ENCODE results near the gene TGIF1. TPM values are rescaled to one million over a fixed set of nuclear protein-coding genes. Genes with fewer than 3 reads are reported as not detected.

TGIF1 gene
- total and polyA plus RNA-seq, 8 donors: 12.8 to 40.7 (median 18.3) TPM

DNA sequence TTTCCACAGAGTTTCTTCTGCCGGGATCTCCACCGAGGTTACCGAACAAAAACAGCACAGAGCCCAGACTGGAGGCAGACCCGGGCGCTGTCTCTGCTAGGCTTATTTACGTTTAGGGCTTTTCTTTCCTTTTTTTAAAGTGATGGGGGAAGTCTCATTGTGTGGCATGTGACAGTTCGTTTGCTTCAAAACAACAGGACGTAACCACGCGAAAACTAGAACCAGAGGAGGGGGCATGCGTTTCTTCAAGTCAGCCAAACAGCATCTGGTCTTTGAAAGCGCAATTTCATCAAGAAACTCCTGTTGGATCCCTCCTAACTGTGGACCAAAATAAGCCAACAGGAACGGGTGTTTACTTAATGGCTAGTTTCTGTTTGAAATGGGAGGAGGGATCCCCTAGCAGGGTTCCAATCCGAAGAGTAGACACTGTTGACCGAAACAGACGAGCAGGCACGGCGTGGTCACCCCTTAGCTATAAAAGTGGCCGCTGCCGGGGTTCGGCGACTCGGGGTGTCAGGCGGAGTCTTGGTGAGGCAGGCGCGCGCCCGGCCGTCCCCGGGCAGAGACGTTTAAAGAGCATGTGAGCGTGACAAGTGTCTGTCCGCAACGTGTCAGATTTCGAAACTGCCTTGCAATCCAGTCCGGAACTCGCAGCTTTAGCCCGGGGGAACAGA lies 997 bp upstream of the TGIF1 start:
- TF ChIP-seq, protein P1, sequence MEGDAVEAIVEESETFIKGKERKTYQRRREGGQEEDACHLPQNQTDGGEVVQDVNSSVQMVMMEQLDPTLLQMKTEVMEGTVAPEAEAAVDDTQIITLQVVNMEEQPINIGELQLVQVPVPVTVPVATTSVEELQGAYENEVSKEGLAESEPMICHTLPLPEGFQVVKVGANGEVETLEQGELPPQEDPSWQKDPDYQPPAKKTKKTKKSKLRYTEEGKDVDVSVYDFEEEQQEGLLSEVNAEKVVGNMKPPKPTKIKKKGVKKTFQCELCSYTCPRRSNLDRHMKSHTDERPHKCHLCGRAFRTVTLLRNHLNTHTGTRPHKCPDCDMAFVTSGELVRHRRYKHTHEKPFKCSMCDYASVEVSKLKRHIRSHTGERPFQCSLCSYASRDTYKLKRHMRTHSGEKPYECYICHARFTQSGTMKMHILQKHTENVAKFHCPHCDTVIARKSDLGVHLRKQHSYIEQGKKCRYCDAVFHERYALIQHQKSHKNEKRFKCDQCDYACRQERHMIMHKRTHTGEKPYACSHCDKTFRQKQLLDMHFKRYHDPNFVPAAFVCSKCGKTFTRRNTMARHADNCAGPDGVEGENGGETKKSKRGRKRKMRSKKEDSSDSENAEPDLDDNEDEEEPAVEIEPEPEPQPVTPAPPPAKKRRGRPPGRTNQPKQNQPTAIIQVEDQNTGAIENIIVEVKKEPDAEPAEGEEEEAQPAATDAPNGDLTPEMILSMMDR (IDR thresholded peaks at IDR 0.05): no peak

DNA sequence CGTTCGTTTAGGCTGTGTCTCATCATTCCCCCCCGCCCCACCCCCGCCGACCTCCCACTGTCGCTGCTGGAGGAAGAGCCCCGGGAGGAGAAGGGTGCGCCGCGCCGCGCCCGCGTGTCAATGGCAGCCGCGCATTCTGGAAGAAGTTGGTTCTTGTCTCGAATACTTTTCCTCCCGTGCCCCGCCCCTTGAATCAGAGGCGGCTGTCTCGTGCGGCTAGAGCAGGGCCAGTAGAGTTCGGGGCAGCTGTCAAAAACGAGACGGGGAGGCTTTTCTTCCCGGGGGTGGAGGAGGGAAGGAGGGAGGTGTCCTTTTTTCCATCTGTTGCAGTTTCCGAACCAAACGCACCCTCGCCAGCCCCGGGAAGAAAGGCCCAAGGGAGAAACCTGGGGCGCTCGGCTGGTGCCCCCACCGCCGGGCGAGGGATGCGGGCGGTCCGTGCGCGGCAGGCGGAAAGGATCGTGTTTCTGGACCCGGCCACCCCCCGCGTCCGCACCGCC lies 410 bp upstream of the TGIF1 start:
- DNase-seq (peak; percentile 74 to 83 (median 77)), FAIRE-seq (no peak), ATAC-seq (peak; percentile 1 to 7 (median 6))
- H3K4me1 ChIP-seq: peaks cover 7 to 13% (median 11%) of the 10 kb centered on the region in 3 donors
- peak overlapping the region; percentile 78 to 90 (median 80) for H3K4me3 ChIP-seq
- H3K36me3 ChIP-seq: no peaks in the 10 kb centered on the region
- H3K27me3 ChIP-seq: no peaks in the 10 kb centered on the region
- WGBS, 2 donors: 0% methylated on average over 38 to 47 of the region's 47 CpGs
- intact Hi-C loops (cut with DNase I): loop anchor here in 1 of 3 donors (5.0 to 10.0 kb wide), 2 partner anchors 148 to 165 kb away; no protein-coding TSS in a partner anchor
- peak overlapping the region; percentile 92 to 100 (median 98) for H3K27ac ChIP-seq
- no peaks in the 10 kb centered on the region for H3K9me3 ChIP-seq
- TF ChIP-seq, protein P1 (IDR thresholded peaks at IDR 0.05): no peak

More for the DNA sequence above, 997 bp upstream of the TGIF1 start:
- Histone ChIP-seq H3K9me3 (no peaks in the 10 kb centered on the region), H3K27ac (peak overlapping the region; percentile 92 to 100 (median 98)), H3K36me3 (no peaks in the 10 kb centered on the region), H3K4me3 (peak overlapping the region; percentile 78 to 90 (median 80)), H3K4me1 (peaks cover 7 to 13% (median 9%) of the 10 kb centered on the region in 3 donors), H3K27me3 (no peaks in the 10 kb centered on the region)
- DNase-seq (peak; percentile 54 to 84 (median 75)), ATAC-seq (peak; percentile 11 to 34 (median 23)), FAIRE-seq (no peak)
- 0% methylated on average over 38 of the region's 38 CpGs for WGBS, 2 donors
- intact Hi-C loops (cut with DNase I): no loop called here

DNA sequence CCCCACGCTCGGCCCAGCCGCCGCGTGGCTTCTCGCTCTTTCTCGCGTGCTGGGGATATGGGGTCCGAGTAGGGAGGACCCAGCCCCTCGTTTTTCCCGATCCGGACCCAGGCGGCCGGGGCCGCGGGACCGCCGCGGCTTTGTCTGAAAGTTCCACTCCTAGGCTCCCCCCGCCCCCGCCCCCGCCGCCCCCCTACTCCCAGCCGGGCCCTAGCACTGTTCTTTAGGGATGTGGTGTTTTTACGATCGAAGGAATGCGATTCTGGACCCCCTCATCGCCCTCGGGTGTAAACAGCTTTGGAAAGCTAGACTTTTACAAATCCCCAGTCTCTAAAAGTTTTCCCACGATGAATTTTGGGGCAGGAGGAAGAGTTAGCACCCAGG lies 819 bp downstream of the TGIF1 start:
- Histone ChIP-seq H3K27ac (peak overlapping the region; percentile 92 to 100 (median 98)), H3K4me3 (peak overlapping the region; percentile 78 to 90 (median 80)), H3K9me3 (no peaks in the 10 kb centered on the region), H3K27me3 (no peaks in the 10 kb centered on the region), H3K4me1 (peaks cover 16 to 24% (median 23%) of the 10 kb centered on the region in 3 donors), H3K36me3 (no peaks in the 10 kb centered on the region)
- ATAC-seq (no peak), FAIRE-seq (no peak), DNase-seq (no peak)
- TF ChIP-seq, protein P1 (IDR thresholded peaks at IDR 0.05): no peak
- 0 to 1% methylated on average over 29 to 30 of the region's 30 CpGs for WGBS, 2 donors
- intact Hi-C loops (cut with DNase I): loop anchor here in 1 of 3 donors (5.0 to 10.0 kb wide), 2 partner anchors 147 to 166 kb away; no protein-coding TSS in a partner anchor

DNA sequence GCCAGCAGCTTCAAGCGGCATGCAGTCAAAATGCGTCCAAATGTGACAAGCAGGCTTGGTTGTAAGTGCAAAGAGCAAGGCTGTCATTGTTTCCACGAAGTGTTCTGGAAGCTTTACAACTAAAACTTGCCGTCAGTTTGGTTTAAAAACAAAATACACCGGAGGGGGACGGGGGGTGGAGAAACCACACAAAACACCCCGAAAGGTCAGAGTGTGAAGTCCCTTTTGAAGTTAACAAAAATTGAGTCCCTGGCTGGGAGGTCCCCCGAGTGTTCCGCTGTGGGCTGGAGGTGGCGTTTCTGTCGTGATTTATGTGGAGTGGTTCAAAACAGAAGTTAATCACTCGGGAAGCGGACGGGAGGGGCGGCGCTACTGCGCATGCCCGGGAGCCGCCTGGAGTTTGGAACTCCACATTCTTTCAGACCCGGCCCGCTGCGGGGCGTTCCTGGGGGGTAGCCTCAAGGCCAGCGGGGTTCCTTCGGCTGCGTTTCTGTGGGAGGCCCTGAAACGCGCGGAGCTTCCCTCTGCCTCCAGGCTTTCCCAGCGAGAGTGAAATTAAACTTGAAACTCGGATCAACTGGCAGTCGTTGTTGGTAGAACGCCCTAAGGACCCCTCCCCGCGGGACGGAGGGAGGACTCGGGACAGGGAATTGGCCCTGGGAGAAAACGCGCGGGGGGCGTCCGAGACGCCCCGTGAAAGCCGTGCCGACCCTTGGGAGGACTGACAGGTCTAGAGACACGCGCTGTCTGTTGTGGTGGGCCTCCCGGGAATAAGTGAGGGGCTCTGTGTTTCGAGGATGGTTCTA lies 1.4 kb downstream of the TGIF1 start:
- Histone ChIP-seq H3K27me3 (no peaks in the 10 kb centered on the region), H3K27ac (peak overlapping the region; percentile 92 to 100 (median 98)), H3K9me3 (no peaks in the 10 kb centered on the region), H3K4me1 (peaks cover 14 to 28% (median 23%) of the 10 kb centered on the region in 3 donors), H3K36me3 (peaks cover 0 to under 1% (median 0%) of the 10 kb centered on the region in 3 donors), H3K4me3 (peak overlapping the region; percentile 78 to 90 (median 80))
- 0% methylated on average over 48 to 50 of the region's 50 CpGs for WGBS, 2 donors
- peak; percentile 87 to 96 (median 90) for DNase-seq
- FAIRE-seq: no peak
- intact Hi-C loops (cut with DNase I): loop anchor here in 1 of 3 donors (5.0 to 10.0 kb wide), 2 partner anchors 146 to 167 kb away; no protein-coding TSS in a partner anchor
- TF ChIP-seq, protein P1 (IDR thresholded peaks at IDR 0.05): no peak
- peak; percentile 29 to 45 (median 41) for ATAC-seq

All from pancreas (tissue), 10 donors.